Uterus (tissue), 2 donors: ENCODE data around the gene SLC66A2.

Source experiments
- CTCF ChIP-seq, 4 experiments: fragments of 200-600 bp in 2 of 4; fragments of 450-650 bp in 2 of 4; sonication (generic) in 2 of 4; IDR thresholded peaks; one replicate each; pipeline ENCODE4 v1.5.1; 2016 to 2019; ENCODE audit warnings: antibody characterized with exemption in 4 of 4, mild to moderate bottlenecking in 2 of 4, moderate library complexity in 1 of 4
- POLR2A ChIP-seq, 2 donors: fragments of 450-650 bp; IDR thresholded peaks; one replicate each; pipeline ENCODE4 v1.6.1; 2016; ENCODE audit warnings: antibody characterized with exemption in 2 of 2, mild to moderate bottlenecking in 1 of 2, moderate library complexity in 1 of 2

- TF ChIP-seq CTCF (IDR thresholded peaks at IDR 0.05): no peak
- TF ChIP-seq POLR2A (IDR thresholded peaks at IDR 0.05): no peak
Measured at GRCh38 chr18:79975985-79976680, 24.7 kb upstream of the SLC66A2 start.
